Measurements from ENCODE around the gene DNMBP.

Gene DNMBP

DNA sequence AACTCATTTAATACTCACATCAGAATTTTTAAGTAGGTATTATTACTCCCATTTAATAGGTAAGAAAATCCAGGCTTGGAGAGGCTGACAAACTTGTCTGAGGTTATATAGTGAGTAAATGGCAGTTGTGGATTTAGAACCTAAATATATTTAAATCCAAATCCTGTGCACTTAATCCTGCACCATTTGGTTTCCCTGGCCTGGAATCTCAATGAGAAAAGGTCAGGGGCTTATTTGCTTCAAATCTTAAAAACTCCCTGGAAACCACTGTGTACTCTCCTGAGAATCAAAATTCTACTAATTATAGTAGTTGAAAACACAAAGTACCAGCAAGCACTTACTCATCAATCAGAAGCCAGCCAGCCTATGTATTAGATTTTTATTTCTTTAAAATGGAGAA is 97.7 kb downstream of the DNMBP start:
- no peak for TF ChIP-seq SIN3A (IDR thresholded peaks at IDR 0.05; ENCODE audit: borderline replicate concordance, insufficient read depth, low read length)

DNA sequence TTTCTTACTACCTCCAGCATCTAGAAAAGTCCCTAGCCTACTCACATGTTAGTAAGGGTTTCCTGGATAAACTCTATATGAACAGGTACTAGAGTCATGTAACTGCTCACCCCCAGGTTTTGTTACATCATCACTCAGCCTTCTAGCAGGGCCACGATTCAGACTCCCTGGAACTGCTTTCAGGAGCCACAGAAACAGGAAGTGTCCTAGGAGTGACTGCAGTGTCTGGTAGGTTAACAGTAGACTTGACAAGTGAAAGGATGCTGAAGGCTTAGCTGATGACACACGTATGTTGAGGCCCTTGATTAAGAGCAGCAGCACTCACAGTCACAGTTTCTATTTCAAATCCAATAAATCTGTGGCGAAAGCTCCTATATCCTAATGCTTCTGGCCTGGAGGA is 101.2 kb downstream of the DNMBP start:
- TF ChIP-seq, protein P1, sequence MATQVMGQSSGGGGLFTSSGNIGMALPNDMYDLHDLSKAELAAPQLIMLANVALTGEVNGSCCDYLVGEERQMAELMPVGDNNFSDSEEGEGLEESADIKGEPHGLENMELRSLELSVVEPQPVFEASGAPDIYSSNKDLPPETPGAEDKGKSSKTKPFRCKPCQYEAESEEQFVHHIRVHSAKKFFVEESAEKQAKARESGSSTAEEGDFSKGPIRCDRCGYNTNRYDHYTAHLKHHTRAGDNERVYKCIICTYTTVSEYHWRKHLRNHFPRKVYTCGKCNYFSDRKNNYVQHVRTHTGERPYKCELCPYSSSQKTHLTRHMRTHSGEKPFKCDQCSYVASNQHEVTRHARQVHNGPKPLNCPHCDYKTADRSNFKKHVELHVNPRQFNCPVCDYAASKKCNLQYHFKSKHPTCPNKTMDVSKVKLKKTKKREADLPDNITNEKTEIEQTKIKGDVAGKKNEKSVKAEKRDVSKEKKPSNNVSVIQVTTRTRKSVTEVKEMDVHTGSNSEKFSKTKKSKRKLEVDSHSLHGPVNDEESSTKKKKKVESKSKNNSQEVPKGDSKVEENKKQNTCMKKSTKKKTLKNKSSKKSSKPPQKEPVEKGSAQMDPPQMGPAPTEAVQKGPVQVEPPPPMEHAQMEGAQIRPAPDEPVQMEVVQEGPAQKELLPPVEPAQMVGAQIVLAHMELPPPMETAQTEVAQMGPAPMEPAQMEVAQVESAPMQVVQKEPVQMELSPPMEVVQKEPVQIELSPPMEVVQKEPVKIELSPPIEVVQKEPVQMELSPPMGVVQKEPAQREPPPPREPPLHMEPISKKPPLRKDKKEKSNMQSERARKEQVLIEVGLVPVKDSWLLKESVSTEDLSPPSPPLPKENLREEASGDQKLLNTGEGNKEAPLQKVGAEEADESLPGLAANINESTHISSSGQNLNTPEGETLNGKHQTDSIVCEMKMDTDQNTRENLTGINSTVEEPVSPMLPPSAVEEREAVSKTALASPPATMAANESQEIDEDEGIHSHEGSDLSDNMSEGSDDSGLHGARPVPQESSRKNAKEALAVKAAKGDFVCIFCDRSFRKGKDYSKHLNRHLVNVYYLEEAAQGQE (IDR thresholded peaks at IDR 0.05; ENCODE audit: insufficient read depth in 1 of 2, low read depth in 2 of 2, low read length in 2 of 2): no peak
- TF ChIP-seq TAF1 (IDR thresholded peaks at IDR 0.05; ENCODE audit: borderline replicate concordance, insufficient read depth, low read length): no peak
- no peak for TF ChIP-seq SIN3A (IDR thresholded peaks at IDR 0.05; ENCODE audit: borderline replicate concordance, insufficient read depth, low read length)
- no peak for TF ChIP-seq POLR2AphosphoS5 (IDR thresholded peaks at IDR 0.05; ENCODE audit: low read depth, low read length)
- TF ChIP-seq FOXP2 (optimal IDR thresholded peaks at IDR 0.05; ENCODE audit: borderline replicate concordance, extremely low read depth, extremely low read length, insufficient read depth): no peak

DNA sequence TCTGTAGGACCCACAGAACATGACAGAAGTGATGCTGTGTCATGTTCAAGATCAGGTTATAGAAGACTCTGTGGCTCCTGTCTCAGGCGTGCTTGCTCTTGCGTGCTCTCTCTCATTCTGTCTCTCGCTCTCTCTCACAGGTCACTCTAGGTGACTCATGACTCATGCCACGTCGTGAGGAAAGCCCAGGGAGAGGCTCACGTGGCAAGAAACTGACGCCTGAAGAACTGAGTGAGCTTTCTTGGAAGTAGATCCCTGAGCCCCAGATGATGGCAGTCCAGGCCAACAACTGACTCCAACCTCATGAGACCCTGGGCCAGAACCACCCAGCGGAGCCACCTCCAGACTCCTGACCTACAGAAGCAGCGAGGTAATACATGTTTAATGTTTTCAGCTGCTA is 103.3 kb downstream of the DNMBP start:
- TF ChIP-seq, protein P1 (IDR thresholded peaks at IDR 0.05; ENCODE audit: insufficient read depth in 1 of 2, low read depth in 2 of 2, low read length in 2 of 2): no peak
- TF ChIP-seq TAF1 (IDR thresholded peaks at IDR 0.05; ENCODE audit: borderline replicate concordance, insufficient read depth, low read length) (no peak), FOXP2 (optimal IDR thresholded peaks at IDR 0.05; ENCODE audit: borderline replicate concordance, extremely low read depth, extremely low read length, insufficient read depth) (no peak), POLR2AphosphoS5 (IDR thresholded peaks at IDR 0.05; ENCODE audit: low read depth, low read length) (no peak), SIN3A (IDR thresholded peaks at IDR 0.05; ENCODE audit: borderline replicate concordance, insufficient read depth, low read length) (no peak)

DNA sequence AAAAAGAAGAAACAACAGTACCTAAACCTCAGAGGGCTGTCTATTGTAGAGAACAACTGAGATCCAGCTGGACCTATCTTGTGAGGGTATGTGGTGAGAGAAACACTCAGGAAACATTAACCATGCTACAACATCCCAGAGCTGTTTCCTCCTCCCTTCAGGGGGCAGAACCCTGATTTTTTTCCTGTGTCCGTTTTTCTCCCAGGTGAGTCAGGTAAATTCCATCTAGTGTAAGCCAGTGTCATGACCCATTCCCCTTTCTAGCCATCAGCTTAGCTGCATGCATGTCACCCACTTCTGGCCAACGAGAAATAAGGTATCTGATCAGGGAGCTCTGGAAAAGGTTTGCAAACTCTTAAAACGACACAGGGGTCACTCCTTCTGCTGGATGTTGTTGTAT is 103.8 kb downstream of the DNMBP start:
- no peak for TF ChIP-seq TAF1 (IDR thresholded peaks at IDR 0.05; ENCODE audit: borderline replicate concordance, insufficient read depth, low read length)
- no peak for TF ChIP-seq POLR2AphosphoS5 (IDR thresholded peaks at IDR 0.05; ENCODE audit: low read depth, low read length)
- TF ChIP-seq SIN3A (IDR thresholded peaks at IDR 0.05; ENCODE audit: borderline replicate concordance, insufficient read depth, low read length): no peak
- TF ChIP-seq, protein P1 (IDR thresholded peaks at IDR 0.05; ENCODE audit: insufficient read depth in 1 of 2, low read depth in 2 of 2, low read length in 2 of 2): no peak
- no peak for TF ChIP-seq FOXP2 (optimal IDR thresholded peaks at IDR 0.05; ENCODE audit: borderline replicate concordance, extremely low read depth, extremely low read length, insufficient read depth)

DNA sequence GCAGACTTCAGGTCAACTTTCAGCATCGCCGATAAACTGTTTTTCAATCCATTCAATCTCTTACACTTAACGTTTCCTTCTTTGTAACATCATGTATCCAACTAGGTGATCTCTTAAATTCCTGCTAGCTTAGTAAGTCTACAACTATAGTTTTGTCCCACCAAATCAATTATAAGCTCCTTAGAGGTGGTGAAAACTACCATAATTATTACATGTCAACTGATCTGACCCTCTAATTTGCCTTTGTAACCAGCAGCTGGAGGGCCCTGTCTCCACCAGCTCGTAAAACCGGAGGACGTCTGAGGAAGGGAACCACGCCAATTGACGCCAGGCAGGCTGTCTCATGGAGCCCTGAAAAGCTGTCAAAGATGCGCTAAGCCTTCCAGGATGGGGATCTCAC is 113.9 kb downstream of the DNMBP start:
- TF ChIP-seq SIN3A (IDR thresholded peaks at IDR 0.05; ENCODE audit: borderline replicate concordance, insufficient read depth, low read length) (no peak), POLR2AphosphoS5 (IDR thresholded peaks at IDR 0.05; ENCODE audit: low read depth, low read length) (no peak), FOXP2 (optimal IDR thresholded peaks at IDR 0.05; ENCODE audit: borderline replicate concordance, extremely low read depth, extremely low read length, insufficient read depth) (no peak), TAF1 (IDR thresholded peaks at IDR 0.05; ENCODE audit: borderline replicate concordance, insufficient read depth, low read length) (no peak)
- TF ChIP-seq, protein P1 (IDR thresholded peaks at IDR 0.05; ENCODE audit: insufficient read depth in 1 of 2, low read depth in 2 of 2, low read length in 2 of 2): no peak

Measured in PFSK-1 (cell line).